Activated CD4-positive, alpha-beta T cell treated with anti-CD3 and anti-CD28 coated beads for 36 hours (primary cell): ENCODE measurements around the gene RAB26. TPM values are rescaled to one million over a fixed set of nuclear protein-coding genes. Genes with fewer than 3 reads are reported as not detected.
A peak's percentile ranks its signal among the peaks of the same experiment; 100 is the strongest.
"Not testable (repeated sequence)": the region's sequence is repeated elsewhere in the genome, so short reads cannot be mapped to it uniquely, and the experiment has no call there.

ENCODE experiments used
- ATAC-seq: fragments of 200-7000 bp; cut with Tn5 transposase; one replicate; pipeline ENCODE4 v1.10.0; 2021; ENCODE audit warnings: mild to moderate bottlenecking, moderate library complexity
- CTCF ChIA-PET: fragments of 350-600 bp; sonication (Branson Sonifier 250); formaldehyde crosslinking; loops from one replicate; lab custom pipeline; 2021; ENCODE audit warnings: antibody characterized with exemption; lab: Charles Lee
- POLR2A ChIA-PET: fragments of 350-600 bp; sonication (Branson Sonifier 250); formaldehyde crosslinking; loops from one replicate; lab custom pipeline; 2021; ENCODE audit warnings: antibody characterized with exemption, inconsistent platforms; lab: Charles Lee
- DNase-seq: peaks from one replicate; pipeline ENCODE4 v3.0.0-alpha.2; 2020
- H3K27ac Mint-ChIP-seq: one replicate; pipeline ENCODE4 v1.8.0; 2021; ENCODE audit warnings: mixed read lengths
- H3K27me3 Mint-ChIP-seq: one replicate; pipeline ENCODE4 v1.8.0; 2021; ENCODE audit warnings: mixed read lengths
- H3K36me3 Mint-ChIP-seq: one replicate; pipeline ENCODE4 v1.8.0; 2021; ENCODE audit warnings: low read depth, mixed read lengths
- H3K4me1 Mint-ChIP-seq: one replicate; pipeline ENCODE4 v1.8.0; 2021; ENCODE audit warnings: mixed read lengths
- H3K4me3 Mint-ChIP-seq: one replicate; pipeline ENCODE4 v1.8.0; 2021; ENCODE audit warnings: mild to moderate bottlenecking, moderate library complexity, mixed read lengths
- H3K9me3 Mint-ChIP-seq: one replicate; pipeline ENCODE4 v1.8.0; 2021; ENCODE audit warnings: low read depth, mixed read lengths
- intact Hi-C, 2 experiments: fragments of 100-400 bp; cut with DNase I in 1 of 2; cut with micrococcal nuclease in 1 of 2; formaldehyde crosslinking; loops; one replicate each; pipeline versions ENCODE4 v1.14.2 to v1.15.1; 2022 to 2024; cut with DNase I, micrococcal nuclease
- total RNA-seq, 2 experiments: library from RNA; stranded (reverse); gene quantifications; one replicate each; pipeline ENCODE4 v1.2.3, GENCODE V29; 2021

RAB26 gene
- total RNA-seq, result under 1 TPM in 1 of 2 experiments, not detected in 1; 0.21 TPM

GRCh38 chr16:2147981-2148671 is at the start of gene RAB26:
Gene RAB26 (plus strand): TSS chr16:2148625. CDS start chr16:2148784, 159 bp downstream.
- ATAC-seq (peak; percentile 31), DNase-seq (peak; percentile 64)
- ChIA-PET CTCF (interaction anchor here (0.6 to 0.9 kb wide), 3 partner anchors 107 to 442 kb away, joined by 3 to 6 read pairs (median 3); partner anchors contain the start of gene MAPK8IP3), POLR2A (no interaction called here)
- no peak within 1 kb of the TSS for H3K27ac Mint-ChIP-seq
- peaks cover 22% of the 10 kb centered on the region for H3K36me3 Mint-ChIP-seq
- no peaks in the 10 kb centered on the region for H3K9me3 Mint-ChIP-seq
- no peaks in the 10 kb centered on the region for H3K27me3 Mint-ChIP-seq
- H3K4me3 Mint-ChIP-seq, result peak within 1 kb of the TSS; percentile 38
- intact Hi-C loops, result loop anchor here in 1 of 2 experiments (10.0 kb wide), 1 partner anchor 283 kb away; no protein-coding TSS in a partner anchor
- peaks cover 15% of the 10 kb centered on the region for H3K4me1 Mint-ChIP-seq

GRCh38 chr16:2101581-2101980 is 46.8 kb upstream of the RAB26 start:
- ATAC-seq, POLR2A ChIA-PET: not testable (repeated sequence)

GRCh38 chr16:2102471-2102870 is 46.0 kb upstream of the RAB26 start:
- DNase-seq (no peak), ATAC-seq (no peak)
- ChIA-PET CTCF (no interaction called here), POLR2A (no interaction called here)
- H3K9me3 Mint-ChIP-seq, result no peaks in the 10 kb centered on the region
- no peak overlapping the region for H3K27ac Mint-ChIP-seq
- no peaks in the 10 kb centered on the region for H3K27me3 Mint-ChIP-seq
- intact Hi-C loops, result no loop called here
- H3K36me3 Mint-ChIP-seq, result peaks cover 4% of the 10 kb centered on the region
- H3K4me1 Mint-ChIP-seq, result no peaks in the 10 kb centered on the region
- H3K4me3 Mint-ChIP-seq, result no peak overlapping the region

More at GRCh38 chr16:2101581-2101980, 46.8 kb upstream of the RAB26 start:
- H3K4me1 Mint-ChIP-seq, H3K9me3 Mint-ChIP-seq, H3K36me3 Mint-ChIP-seq, intact Hi-C loops, H3K27me3 Mint-ChIP-seq, CTCF ChIA-PET, H3K4me3 Mint-ChIP-seq, H3K27ac Mint-ChIP-seq, DNase-seq: not testable (repeated sequence)

- H3K9me3 Mint-ChIP-seq, H3K36me3 Mint-ChIP-seq, H3K4me3 Mint-ChIP-seq, CTCF ChIA-PET, POLR2A ChIA-PET, DNase-seq, H3K27me3 Mint-ChIP-seq, H3K4me1 Mint-ChIP-seq, H3K27ac Mint-ChIP-seq, intact Hi-C loops, ATAC-seq: not testable (repeated sequence)
Observed at GRCh38 chr16:2104464-2104863, 44.0 kb upstream of the RAB26 start.

- POLR2A ChIA-PET, ATAC-seq, H3K27ac Mint-ChIP-seq, H3K4me3 Mint-ChIP-seq, H3K4me1 Mint-ChIP-seq, H3K9me3 Mint-ChIP-seq, H3K36me3 Mint-ChIP-seq, CTCF ChIA-PET, intact Hi-C loops, DNase-seq, H3K27me3 Mint-ChIP-seq: not testable (repeated sequence)
Observed at GRCh38 chr16:2105291-2105690, 43.1 kb upstream of the RAB26 start.

- H3K4me1 Mint-ChIP-seq, POLR2A ChIA-PET, H3K4me3 Mint-ChIP-seq, H3K27me3 Mint-ChIP-seq, ATAC-seq, H3K9me3 Mint-ChIP-seq, H3K27ac Mint-ChIP-seq, CTCF ChIA-PET, intact Hi-C loops, H3K36me3 Mint-ChIP-seq, DNase-seq: not testable (repeated sequence)
Observed at GRCh38 chr16:2105769-2106168, 42.7 kb upstream of the RAB26 start.

GRCh38 chr16:2106211-2106610 is 42.2 kb upstream of the RAB26 start:
- intact Hi-C loops, H3K36me3 Mint-ChIP-seq, DNase-seq, H3K4me3 Mint-ChIP-seq, H3K27ac Mint-ChIP-seq, H3K27me3 Mint-ChIP-seq, H3K9me3 Mint-ChIP-seq, POLR2A ChIA-PET, H3K4me1 Mint-ChIP-seq, CTCF ChIA-PET, ATAC-seq: not testable (repeated sequence)

- intact Hi-C loops, H3K9me3 Mint-ChIP-seq, H3K4me3 Mint-ChIP-seq, DNase-seq, ATAC-seq, CTCF ChIA-PET, H3K36me3 Mint-ChIP-seq, H3K27ac Mint-ChIP-seq, H3K27me3 Mint-ChIP-seq, H3K4me1 Mint-ChIP-seq: not testable (repeated sequence)
- POLR2A ChIA-PET, result interaction anchor here (0.6 kb wide), 1 partner anchor 35 kb away, joined by 3 read pairs; no protein-coding TSS in a partner anchor
Observed at GRCh38 chr16:2107121-2107790, 41.2 kb upstream of the RAB26 start.

- H3K36me3 Mint-ChIP-seq, ATAC-seq, H3K4me1 Mint-ChIP-seq, H3K9me3 Mint-ChIP-seq, H3K27me3 Mint-ChIP-seq, H3K4me3 Mint-ChIP-seq, CTCF ChIA-PET, H3K27ac Mint-ChIP-seq, DNase-seq, intact Hi-C loops: not testable (repeated sequence)
- POLR2A ChIA-PET, result interaction anchor here (0.6 kb wide), 1 partner anchor 35 kb away, joined by 3 read pairs; no protein-coding TSS in a partner anchor
Observed at GRCh38 chr16:2107791-2108125, 40.7 kb upstream of the RAB26 start.

- ATAC-seq, H3K4me1 Mint-ChIP-seq, H3K36me3 Mint-ChIP-seq, H3K27me3 Mint-ChIP-seq, H3K9me3 Mint-ChIP-seq, H3K4me3 Mint-ChIP-seq, POLR2A ChIA-PET, CTCF ChIA-PET, intact Hi-C loops, H3K27ac Mint-ChIP-seq, DNase-seq: not testable (repeated sequence)
Observed at GRCh38 chr16:2108446-2109270, 39.8 kb upstream of the RAB26 start.

GRCh38 chr16:2109271-2109580 is 39.2 kb upstream of the RAB26 start:
- intact Hi-C loops, DNase-seq, ATAC-seq, POLR2A ChIA-PET, H3K4me3 Mint-ChIP-seq, CTCF ChIA-PET, H3K9me3 Mint-ChIP-seq, H3K27me3 Mint-ChIP-seq, H3K27ac Mint-ChIP-seq, H3K4me1 Mint-ChIP-seq, H3K36me3 Mint-ChIP-seq: not testable (repeated sequence)
